GM10248 (cell line): Measurements from ENCODE around the gene OR52W1.

ENCODE experiments used
- CTCF ChIA-PET: fragments of 300-600 bp; sonication (Branson Sonifier 250); formaldehyde crosslinking; extraction: SDS; loops from one replicate; lab custom pipeline; 2021; ENCODE audit warnings: antibody characterized with exemption; lab: Yijun Ruan, JAX
- POLR2A ChIA-PET: fragments of 350-650 bp; sonication (Branson Sonifier 250); formaldehyde crosslinking; extraction: SDS; loops from one replicate; lab custom pipeline; 2020; ENCODE audit warnings: antibody characterized with exemption; lab: Yijun Ruan, JAX
- DNase-seq: peaks from one replicate; pipeline ENCODE4 v3.0.0; 2012; ENCODE audit errors: extremely low spot score
- CTCF ChIP-seq: IDR thresholded peaks from 2 replicates; pipeline ENCODE4 v1.5.1; 2012; ENCODE audit warnings: mild to moderate bottlenecking, low read depth; ENCODE audit errors: extremely low read depth, missing control alignments, control extremely low read depth

The OR52W1 gene

DNA sequence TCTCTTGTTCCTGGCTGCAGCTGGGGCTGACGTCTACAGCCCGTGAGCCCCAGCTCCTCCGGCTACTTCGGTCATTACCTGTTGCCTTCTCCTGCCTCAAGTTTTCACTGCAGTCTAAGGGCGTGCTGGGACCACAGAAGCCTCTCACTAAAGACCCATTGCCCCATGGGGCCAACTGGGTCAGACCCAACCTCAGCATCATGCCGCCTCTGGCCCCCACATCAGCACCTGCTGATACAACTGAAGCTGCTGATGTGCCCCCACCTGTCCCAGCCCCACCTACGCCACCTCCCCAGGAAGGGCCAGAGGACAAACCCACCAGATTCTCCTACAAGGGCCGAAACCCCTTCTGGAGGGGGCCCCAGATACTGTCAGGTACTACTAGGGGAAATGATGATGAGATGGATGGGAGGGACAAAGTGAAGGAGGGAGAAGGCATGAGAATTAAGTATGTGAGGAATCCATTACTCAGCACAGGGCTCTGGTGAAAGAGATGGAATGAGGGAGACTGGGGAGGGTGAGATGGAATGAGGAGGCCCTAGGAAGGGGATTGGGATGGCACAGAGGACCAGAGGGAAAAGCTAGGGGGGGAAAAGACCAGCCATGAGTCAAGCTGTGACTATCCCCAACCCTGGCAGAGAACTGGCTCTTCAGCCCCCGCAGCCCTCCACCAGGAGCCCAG is 11.4 kb downstream of the OR52W1 start:
- ChIA-PET POLR2A (no interaction called here), CTCF (no interaction called here)
- no peak for TF ChIP-seq CTCF
- DNase-seq, result no peak

- TF ChIP-seq CTCF, result no peak
- CTCF ChIA-PET, result interaction anchor here (1.0 to 2.5 kb wide), 3 partner anchors 10 to 148 kb away, joined by 3 to 9 read pairs (median 3); no protein-coding TSS in a partner anchor
- DNase-seq, result no peak
- POLR2A ChIA-PET, result interaction anchor here (0.6 kb wide), 1 partner anchor 15 kb away, joined by 5 read pairs; no protein-coding TSS in a partner anchor
Observed at GRCh38 chr11:6214530-6214929, 15.5 kb downstream of the OR52W1 start.

- DNase-seq, result no peak
- ChIA-PET POLR2A (no interaction called here), CTCF (interaction anchor here (0.9 to 2.0 kb wide), 8 partner anchors 9 to 162 kb away, joined by 3 to 9 read pairs (median 5); no protein-coding TSS in a partner anchor)
- TF ChIP-seq CTCF, result no peak
Observed at GRCh38 chr11:6216501-6216900, 17.5 kb downstream of the OR52W1 start.

- no peak for TF ChIP-seq CTCF
- DNase-seq, result no peak
- ChIA-PET POLR2A (no interaction called here), CTCF (interaction anchor here (1.1 to 1.9 kb wide), 2 partner anchors 136 to 145 kb away, joined by 5 read pairs; no protein-coding TSS in a partner anchor)
Observed at GRCh38 chr11:6217722-6218121, 18.7 kb downstream of the OR52W1 start.

GRCh38 chr11:6219359-6219758 is 20.3 kb downstream of the OR52W1 start:
- ChIA-PET POLR2A (no interaction called here), CTCF (interaction anchor here (1.3 kb wide), 1 partner anchor 11 kb away, joined by 3 read pairs; no protein-coding TSS in a partner anchor)
- no peak for TF ChIP-seq CTCF
- no peak for DNase-seq

- no peak for DNase-seq
- ChIA-PET CTCF (interaction anchor here (0.8 to 1.2 kb wide), 2 partner anchors 27 to 130 kb away, joined by 3 read pairs; no protein-coding TSS in a partner anchor), POLR2A (no interaction called here)
- no peak for TF ChIP-seq CTCF
Observed at GRCh38 chr11:6223854-6224253, 24.8 kb downstream of the OR52W1 start.
